ENCODE results near the gene MZT2A.
"Not testable (repeated sequence)": the region's sequence is repeated elsewhere in the genome, so short reads cannot be mapped to it uniquely, and the experiment has no call there.

DNA sequence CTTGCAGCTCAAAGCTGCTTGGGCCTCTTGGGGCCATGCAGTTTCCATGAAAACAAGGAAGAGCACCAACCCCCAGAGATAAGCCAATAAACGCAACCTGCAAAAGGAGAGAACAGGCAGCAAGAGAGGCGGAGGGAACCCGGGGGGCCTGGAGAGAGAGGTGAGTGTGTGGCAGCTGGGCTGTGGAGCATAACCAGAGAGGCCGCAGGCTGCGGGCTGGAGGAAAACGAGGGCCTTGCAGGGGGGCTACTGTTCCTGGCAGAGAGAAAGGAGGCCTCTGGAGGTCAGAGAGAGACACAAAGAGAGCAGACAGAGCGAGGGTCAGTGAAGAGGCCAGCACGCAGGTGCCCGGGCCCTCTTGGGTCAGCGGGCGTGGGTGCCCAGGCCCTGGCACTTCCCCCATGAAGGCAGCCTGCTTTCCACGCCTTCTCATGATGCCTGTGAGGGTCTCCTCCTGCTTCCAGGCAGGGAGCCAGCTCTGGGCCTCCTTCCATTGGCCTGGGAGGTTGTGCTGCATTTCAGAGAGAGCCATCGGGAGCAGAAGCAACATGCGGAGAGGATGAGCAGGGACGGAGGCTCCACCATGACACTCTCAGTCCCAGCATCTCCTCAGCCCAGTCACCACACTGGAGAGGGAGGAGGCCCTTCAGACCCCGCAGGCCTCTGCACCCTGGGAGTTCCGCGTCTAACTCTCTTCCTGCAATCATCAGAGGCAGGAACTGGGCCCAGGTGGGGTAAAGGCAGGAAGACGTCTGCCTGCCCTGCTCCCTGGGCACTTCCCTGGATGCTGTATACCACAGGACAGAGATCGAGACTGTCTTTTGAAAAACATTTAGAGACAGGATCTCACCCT is 1.4 kb downstream of the MZT2A start:
- TF ChIP-seq CTCF, EZH2phosphoT487, EZH2 (IDR thresholded peaks at IDR 0.05): not testable (repeated sequence)
